H1 (cell line): ENCODE results near the gene FBXL5. TPM values are rescaled to one million over a fixed set of nuclear protein-coding genes. Genes with fewer than 3 reads are reported as not detected.

Experiments used
- CTCF ChIA-PET: fragments of 300-600 bp; sonication (Branson Sonifier 250); formaldehyde crosslinking; loops from one replicate; lab custom pipeline; 2021; ENCODE audit not compliant: partially characterized antibody; lab: Charles Lee
- POLR2A ChIA-PET: fragments of 300-600 bp; sonication (Branson Sonifier 250); formaldehyde crosslinking; loops from one replicate; lab custom pipeline; 2021; ENCODE audit warnings: inconsistent platforms; ENCODE audit not compliant: partially characterized antibody; lab: Charles Lee
- DNase-seq, 2 experiments: peaks; one replicate each; pipeline versions ENCODE4 v3.0.0 to v3.0.0-alpha.2; 2010 to 2022; ENCODE audit warnings: low spot score in 2 of 2, low read depth in 1 of 2, mixed read lengths in 1 of 2
- FAIRE-seq: peaks from 2 replicates; lab custom pipeline; 2011; peaks lifted over from hg19 to GRCh38; lab: Jason Lieb, UNC
- H2AFZ ChIP-seq: 2 replicates; pipeline ENCODE4 v1.8.1; 2012; ENCODE audit warnings: low read length, inconsistent platforms
- H2AK5ac ChIP-seq: 2 replicates; pipeline ENCODE4 v1.6.1; 2013; ENCODE audit warnings: low read depth, low read length
- H2BK120ac ChIP-seq: replicated peaks from 2 replicates; pipeline ENCODE3; 2013; ENCODE audit warnings: low read depth, low read length, inconsistent platforms
- H2BK12ac ChIP-seq: 2 replicates; pipeline ENCODE4 v1.6.1; 2013; ENCODE audit warnings: low read depth, low read length
- H2BK15ac ChIP-seq: 2 replicates; pipeline ENCODE4 v1.6.1; 2013; ENCODE audit warnings: low read length
- H2BK20ac ChIP-seq: 2 replicates; pipeline ENCODE4 v1.6.1; 2013; ENCODE audit warnings: low read length
- H2BK5ac ChIP-seq: 2 replicates; pipeline ENCODE4 v1.6.1; 2013; ENCODE audit warnings: low read depth, low read length
- H3K14ac ChIP-seq: 2 replicates; pipeline ENCODE4 v1.6.1; 2013; ENCODE audit warnings: inconsistent platforms; ENCODE audit not compliant: insufficient read length
- H3K18ac ChIP-seq: 2 replicates; pipeline ENCODE4 v1.6.1; 2013; ENCODE audit warnings: low read length; ENCODE audit errors: extremely low read depth
- H3K23ac ChIP-seq: 2 replicates; pipeline ENCODE4 v1.6.1; 2013; ENCODE audit warnings: inconsistent platforms; ENCODE audit not compliant: insufficient read length
- H3K23me2 ChIP-seq: 2 replicates; pipeline ENCODE4 v1.6.1; 2013; ENCODE audit warnings: low read depth, low read length
- H3K27ac ChIP-seq: 2 replicates; pipeline ENCODE4 v1.6.1; 2011; ENCODE audit warnings: low read depth, low read length, inconsistent platforms
- H3K27me3 ChIP-seq, 4 experiments: replicated peaks in 1 of 4; 1 replicate in 1 of 4; 2 replicates in 3 of 4; pipeline versions ENCODE4 v1.6.1 to v1.8.1; 2011 to 2013; ENCODE audit warnings: low read length in 3 of 4, mild to moderate bottlenecking in 3 of 4, inconsistent platforms in 2 of 4, mixed read lengths in 2 of 4, moderate library complexity in 1 of 4; ENCODE audit not compliant: control insufficient read depth in 3 of 4, insufficient read depth in 3 of 4; ENCODE audit errors: extremely low read depth in 1 of 4
- H3K36me3 ChIP-seq, 4 experiments: 2 replicates each; pipeline versions ENCODE4 v1.6.1 to v1.8.1; 2011 to 2013; ENCODE audit warnings: mild to moderate bottlenecking in 4 of 4, low read length in 3 of 4, moderate library complexity in 2 of 4, control low read depth in 1 of 4, inconsistent platforms in 1 of 4; ENCODE audit not compliant: insufficient read depth in 4 of 4, control insufficient read depth in 2 of 4
- H3K4ac ChIP-seq: replicated peaks from 2 replicates; pipeline ENCODE3; 2013; ENCODE audit warnings: low read length, low read depth, mixed read lengths, inconsistent platforms; ENCODE audit not compliant: insufficient read length
- H3K4me1 ChIP-seq, 4 experiments: replicated peaks in 1 of 4; 1 replicate in 1 of 4; 2 replicates in 3 of 4; pipeline versions ENCODE4 v1.6.1 to v1.8.1; 2011 to 2013; ENCODE audit warnings: low read length in 3 of 4, inconsistent platforms in 2 of 4, mixed read lengths in 1 of 4; ENCODE audit not compliant: insufficient read depth in 4 of 4, control insufficient read depth in 3 of 4
- H3K4me2 ChIP-seq, 2 experiments: 2 replicates each; pipeline versions ENCODE4 v1.6.1 to v1.8.1; 2011 to 2013; ENCODE audit warnings: low read depth in 2 of 2, low read length in 2 of 2, control low read depth in 1 of 2, inconsistent platforms in 1 of 2, mild to moderate bottlenecking in 1 of 2; ENCODE audit not compliant: insufficient read depth in 1 of 2
- H3K4me3 ChIP-seq, 4 experiments: fragments of 200-600, 300-600 bp in 1 of 4; sonication (generic), shearing (Covaris generic), sonication (Bioruptor Twin) in 1 of 4; 2 replicates each; pipeline versions ENCODE4 v1.5.1 to v1.8.1; 2011 to 2016; ENCODE audit warnings: low read length in 4 of 4, low read depth in 3 of 4, control low read depth in 2 of 4, inconsistent platforms in 2 of 4, mild to moderate bottlenecking in 2 of 4, mixed read lengths in 1 of 4, moderate library complexity in 1 of 4; ENCODE audit not compliant: insufficient read depth in 2 of 4; ENCODE audit errors: extremely low read depth in 1 of 4
- H3K56ac ChIP-seq: replicated peaks from 2 replicates; pipeline ENCODE3; 2013; ENCODE audit warnings: low read depth, mild to moderate bottlenecking, mixed read lengths, low read length, inconsistent platforms; ENCODE audit not compliant: insufficient read length
- H3K79me1 ChIP-seq: 2 replicates; pipeline ENCODE4 v1.6.1; 2013; ENCODE audit warnings: low read depth, low read length, control low read depth
- H3K79me2 ChIP-seq, 2 experiments: 2 replicates each; pipeline versions ENCODE4 v1.6.1 to v1.8.1; 2012 to 2013; ENCODE audit warnings: low read length in 2 of 2, mild to moderate bottlenecking in 2 of 2, inconsistent platforms in 1 of 2; ENCODE audit not compliant: insufficient read depth in 2 of 2, control insufficient read depth in 1 of 2
- H3K9ac ChIP-seq, 4 experiments: replicated peaks in 1 of 4; 1 replicate in 1 of 4; 2 replicates in 3 of 4; pipeline versions ENCODE4 v1.6.1 to v1.8.1; 2011 to 2013; ENCODE audit warnings: low read depth in 3 of 4, low read length in 3 of 4, control low read depth in 2 of 4, mild to moderate bottlenecking in 2 of 4, moderate library complexity in 2 of 4, inconsistent platforms in 1 of 4; ENCODE audit errors: extremely low read depth in 1 of 4
- H3K9me3 ChIP-seq, 2 experiments: 2 replicates each; pipeline versions ENCODE4 v1.6.1 to v1.8.1; 2012 to 2013; ENCODE audit warnings: mild to moderate bottlenecking in 2 of 2, moderate library complexity in 2 of 2, control low read depth in 1 of 2, inconsistent platforms in 1 of 2, low read depth in 1 of 2, low read length in 1 of 2, mixed read lengths in 1 of 2; ENCODE audit not compliant: insufficient read depth in 2 of 2
- H4K20me1 ChIP-seq, 2 experiments: replicated peaks in 1 of 2; 2 replicates each; pipeline versions ENCODE3 to v1.8.1; 2011 to 2013; ENCODE audit warnings: inconsistent platforms in 2 of 2, low read length in 2 of 2, mild to moderate bottlenecking in 1 of 2; ENCODE audit not compliant: insufficient read depth in 2 of 2, control insufficient read depth in 1 of 2
- H4K5ac ChIP-seq: 2 replicates; pipeline ENCODE4 v1.6.1; 2013; ENCODE audit warnings: low read length, low read depth, mixed read lengths, inconsistent platforms; ENCODE audit not compliant: insufficient read length
- H4K8ac ChIP-seq: 2 replicates; pipeline ENCODE4 v1.8.0; 2013; ENCODE audit warnings: mild to moderate bottlenecking, moderate library complexity, low read length, inconsistent platforms; ENCODE audit not compliant: insufficient read depth; ENCODE audit errors: extremely low read depth
- H4K91ac ChIP-seq: replicated peaks from 2 replicates; pipeline ENCODE3; 2013; ENCODE audit warnings: low read length, mixed read lengths, inconsistent platforms; ENCODE audit not compliant: insufficient read length
- HDAC6 ChIP-seq: IDR thresholded peaks from one replicate; pipeline ENCODE4 v1.7.1; 2012; ENCODE audit warnings: low read depth, mild to moderate bottlenecking, inconsistent platforms, low read length, moderate library complexity
- POLR2AphosphoS5 ChIP-seq: IDR thresholded peaks from 2 replicates; pipeline ENCODE4 v1.6.1; 2011; ENCODE audit warnings: low read depth, low read length
- WGBS, 2 experiments: shearing (Covaris generic) in 1 of 2; methylation state at CpG; one replicate each; pipeline versions ENCODE4 v1.1.6 to v1.1.7; 2013 to 2015; ENCODE audit warnings: low lambda C conversion rate in 2 of 2, mixed read lengths in 2 of 2, inconsistent platforms in 1 of 2, low coverage in 1 of 2, missing lambda C conversion rate in 1 of 2; ENCODE audit not compliant: insufficient replicate concordance in 2 of 2, insufficient coverage in 1 of 2, insufficient read length in 1 of 2; ENCODE audit errors: extremely low coverage in 1 of 2, missing lambda C conversion rate in 1 of 2; 5-methylcytosine and 5-hydroxymethylcytosine counted together
- polyA plus RNA-seq, 7 experiments: library from polyadenylated mRNA; depleted of rRNA in 3 of 7; stranded (reverse) in 5 of 7; unstranded in 2 of 7; fragments of >200 nt in 5 of 7; fragments of 200-250 nt in 2 of 7; gene quantifications; 1 replicate in 5 of 7; 2 replicates in 1 of 7; 4 replicates in 1 of 7; pipeline versions ENCODE4 v1.2.1 to v1.2.3, GENCODE V29; 2011 to 2013; ENCODE audit warnings: missing spikeins in 2 of 7, mixed read lengths in 2 of 7
- total RNA-seq: library from RNA; stranded (reverse); fragmentation: NEBNext Ultra II Directional; extraction: Animal tissue kit (Norgen Biotek cat#: 25700); gene quantifications from 2 replicates; pipeline ENCODE4 v1.2.1, GENCODE V29; 2021

Gene FBXL5
- total and polyA plus RNA-seq, 2 of the 8 experiments (the other 6 are each of a cell fraction or from before 2014, with no cell fraction given): 34.6 to 62.7 TPM

DNA sequence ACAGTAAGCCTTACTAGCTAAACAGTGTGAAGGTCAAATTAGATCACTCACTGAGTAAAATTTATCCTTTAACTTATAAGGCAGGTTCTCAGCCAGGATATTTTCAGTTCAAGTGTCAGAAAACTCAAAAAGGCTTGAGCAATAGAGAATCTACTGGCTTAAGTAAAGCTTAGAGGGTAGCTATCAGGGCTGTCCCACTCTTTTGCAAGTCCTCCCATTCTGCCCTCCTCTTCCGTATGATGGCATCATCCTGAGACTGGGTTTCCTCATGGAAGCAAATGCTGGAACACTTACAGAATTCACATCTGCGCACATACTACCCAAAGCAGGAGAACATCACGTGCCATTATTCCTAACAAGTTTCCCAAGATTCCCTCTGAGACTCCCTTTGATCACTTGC, 55.0 kb downstream of the FBXL5 start:
- no peaks in the 10 kb centered on the region for H3K9me3 ChIP-seq
- no peaks in the 10 kb centered on the region for H3K79me2 ChIP-seq
- no peak overlapping the region for H2AFZ ChIP-seq
- no peaks in the 10 kb centered on the region for H3K27me3 ChIP-seq
- H3K79me1 ChIP-seq: no peaks in the 10 kb centered on the region
- no peaks in the 10 kb centered on the region for H3K23me2 ChIP-seq
- 88% methylated on average over 3 of the region's 3 CpGs; no CpG with 5 or more reads in 1 of the 2 experiments for WGBS, 2 experiments
- H3K4me2 ChIP-seq: no peak overlapping the region
- no peak overlapping the region for H3K56ac ChIP-seq
- no peak overlapping the region for H3K9ac ChIP-seq
- no peak overlapping the region for H2AK5ac ChIP-seq
- no peak overlapping the region for H3K18ac ChIP-seq
- H2BK15ac ChIP-seq: no peak overlapping the region
- no peaks in the 10 kb centered on the region; a peak in 2 of 7 replicates for H3K4me1 ChIP-seq
- TF ChIP-seq POLR2AphosphoS5 (peak; percentile 24; the same call in 1 of the 2 replicates), HDAC6 (no peak)
- H3K36me3 ChIP-seq: peaks cover 0 to 2% (median under 1%) of the 10 kb centered on the region in 4 experiments; a peak in 4 of 8 replicates
- H4K91ac ChIP-seq: no peak overlapping the region
- H4K20me1 ChIP-seq: no peaks in the 10 kb centered on the region
- H3K23ac ChIP-seq: no peak overlapping the region
- no peak for FAIRE-seq
- no peak for DNase-seq
- no peak overlapping the region for H2BK12ac ChIP-seq
- POLR2A ChIA-PET: interaction anchor here (0.7 to 1.2 kb wide), 3 partner anchors 9 to 50 kb away, joined by 3 read pairs; no protein-coding TSS in a partner anchor
- H3K27ac ChIP-seq: no peak overlapping the region
- no peak overlapping the region for H3K4me3 ChIP-seq
- H2BK5ac ChIP-seq: no peak overlapping the region
- CTCF ChIA-PET: no interaction called here
- no peak overlapping the region for H2BK120ac ChIP-seq
- H3K14ac ChIP-seq: no peak overlapping the region
- H2BK20ac ChIP-seq: no peak overlapping the region
- no peak overlapping the region for H4K5ac ChIP-seq
- H3K4ac ChIP-seq: no peak overlapping the region
- no peak overlapping the region for H4K8ac ChIP-seq
